ENCODE results near the gene MAP2K5. TPM values are rescaled to one million over a fixed set of nuclear protein-coding genes. Genes with fewer than 3 reads are reported as not detected.

MAP2K5 gene
- total RNA-seq, 1 donor from 2014 or later: 3.2 TPM

DNA sequence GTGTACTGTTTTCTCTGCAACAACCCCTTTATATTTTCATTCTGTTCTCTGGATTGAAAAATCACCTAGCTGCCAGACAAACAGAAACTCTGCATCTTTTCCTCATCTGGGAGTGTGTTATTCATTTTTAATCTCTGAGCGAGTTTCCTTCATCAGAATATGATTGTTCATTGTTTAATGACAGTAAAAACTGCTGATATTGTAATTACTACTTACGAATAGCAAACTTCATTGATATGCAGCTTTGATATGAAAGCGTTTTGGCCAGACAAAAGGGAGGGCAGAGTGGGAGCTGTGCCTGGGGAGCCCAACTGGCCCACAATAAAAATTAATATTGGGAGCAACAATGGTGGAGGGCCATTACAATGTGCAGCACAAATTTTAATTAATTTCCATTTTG is 150.1 kb downstream of the MAP2K5 start:
- no peak overlapping the region for H3K4me3 ChIP-seq (ENCODE audit: low read depth, low read length)
- no peak for TF ChIP-seq CTCF (conservative IDR thresholded peaks at IDR 0.05; ENCODE audit: low read depth, low read length)
- DNase-seq (ENCODE audit: low read depth): no peak

DNA sequence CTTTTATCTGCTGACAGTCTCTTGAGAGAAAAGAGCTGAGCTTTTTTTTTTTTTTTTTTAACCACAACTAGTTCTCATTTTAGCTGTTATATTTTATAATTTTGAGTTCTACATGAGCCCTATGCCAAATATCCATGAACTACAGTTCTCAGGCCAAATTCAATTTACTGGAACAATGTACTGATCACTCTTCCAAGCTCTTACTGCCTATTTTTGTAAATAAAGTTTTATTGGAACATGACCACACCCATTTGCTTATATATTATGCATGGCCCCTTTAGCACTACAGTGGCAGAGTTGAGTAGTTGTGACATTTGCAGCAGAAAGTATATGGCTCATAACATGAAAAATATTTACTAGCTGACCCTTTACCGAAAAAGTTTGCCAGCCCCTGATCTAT is 153.6 kb downstream of the MAP2K5 start:
- TF ChIP-seq CTCF (conservative IDR thresholded peaks at IDR 0.05; ENCODE audit: low read depth, low read length): no peak
- no peak for DNase-seq (ENCODE audit: low read depth)

GRCh38 chr15:67700023-67700422 is 157.5 kb downstream of the MAP2K5 start:
- DNase-seq (ENCODE audit: low read depth): no peak
- no peak overlapping the region for H3K4me3 ChIP-seq (ENCODE audit: low read depth, low read length)
- TF ChIP-seq CTCF (conservative IDR thresholded peaks at IDR 0.05; ENCODE audit: low read depth, low read length): no peak

More for the DNA sequence above, 153.6 kb downstream of the MAP2K5 start:
- no peak overlapping the region for H3K4me3 ChIP-seq (ENCODE audit: low read depth, low read length)

- TF ChIP-seq CTCF (conservative IDR thresholded peaks at IDR 0.05; ENCODE audit: low read depth, low read length): no peak
- no peak overlapping the region for H3K4me3 ChIP-seq (ENCODE audit: low read depth, low read length)
- no peak for DNase-seq (ENCODE audit: low read depth)
Measured at GRCh38 chr15:67701669-67702068, 159.2 kb downstream of the MAP2K5 start.

GRCh38 chr15:67707520-67708283 is 165.2 kb downstream of the MAP2K5 start:
- TF ChIP-seq CTCF (conservative IDR thresholded peaks at IDR 0.05; ENCODE audit: low read depth, low read length): no peak
- H3K4me3 ChIP-seq (ENCODE audit: low read depth, low read length): no peak overlapping the region
- DNase-seq (ENCODE audit: low read depth): no peak

- no peak overlapping the region for H3K4me3 ChIP-seq (ENCODE audit: low read depth, low read length)
- no peak for TF ChIP-seq CTCF (conservative IDR thresholded peaks at IDR 0.05; ENCODE audit: low read depth, low read length)
- DNase-seq (ENCODE audit: low read depth): no peak
Measured at GRCh38 chr15:67708500-67708899, 166.0 kb downstream of the MAP2K5 start.

DNA sequence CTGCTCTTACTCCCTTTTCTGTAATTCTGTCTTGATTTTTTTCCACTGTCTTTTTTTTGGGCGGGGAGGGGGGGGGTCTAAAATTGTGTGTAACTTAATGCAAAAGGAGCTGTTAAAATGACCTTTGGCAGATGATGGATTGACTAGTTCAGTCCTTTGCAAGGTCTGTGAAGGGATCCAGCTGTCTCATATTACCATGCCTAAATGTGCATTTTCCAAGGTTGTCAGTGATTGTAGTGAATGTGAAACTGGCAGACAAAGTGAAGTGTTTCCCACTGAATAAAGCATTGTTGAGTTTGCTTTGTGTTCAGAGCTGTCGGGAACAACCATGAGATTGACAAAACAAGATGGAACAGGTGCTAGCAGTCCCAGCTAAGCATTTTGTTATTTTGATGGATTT is 172.7 kb downstream of the MAP2K5 start:
- no peak for DNase-seq (ENCODE audit: low read depth)
- H3K4me3 ChIP-seq (ENCODE audit: low read depth, low read length): no peak overlapping the region
- no peak for TF ChIP-seq CTCF (conservative IDR thresholded peaks at IDR 0.05; ENCODE audit: low read depth, low read length)

All from epithelial cell of proximal tubule (primary cell).